Endothelial cell of umbilical vein (primary cell): ENCODE results near the gene TTC3.

ENCODE experiments used
- EZH2 ChIP-seq: IDR thresholded peaks from 2 replicates; pipeline ENCODE4 v1.6.1; 2012; ENCODE audit warnings: borderline replicate concordance, low read depth, mild to moderate bottlenecking, moderate library complexity, low read length, inconsistent platforms; ENCODE audit not compliant: severe bottlenecking
- FOS ChIP-seq: IDR thresholded peaks from 2 replicates; pipeline ENCODE4 v1.6.1; 2011; ENCODE audit warnings: mild to moderate bottlenecking, low read length, moderate library complexity, borderline replicate concordance; ENCODE audit not compliant: insufficient read depth
- GATA2 ChIP-seq: IDR thresholded peaks from 2 replicates; pipeline ENCODE4 v1.7.0; 2011; ENCODE audit warnings: low read depth, mild to moderate bottlenecking, moderate library complexity, mixed read lengths, low read length; ENCODE audit not compliant: insufficient read length, insufficient read depth
- JUN ChIP-seq: IDR thresholded peaks from 2 replicates; pipeline ENCODE4 v1.6.1; 2011; ENCODE audit warnings: borderline replicate concordance, low read depth; ENCODE audit not compliant: insufficient read length, insufficient read depth
- MAX ChIP-seq: IDR thresholded peaks from 2 replicates; pipeline ENCODE4 v1.6.1; 2011; ENCODE audit not compliant: insufficient read depth, insufficient read length
- MYC ChIP-seq: IDR thresholded peaks from one replicate; pipeline ENCODE4 v1.6.1; 2011; ENCODE audit warnings: mild to moderate bottlenecking, low read depth, low read length
- POLR2A ChIP-seq: IDR thresholded peaks from 2 replicates; pipeline ENCODE4 v1.6.1; 2012; ENCODE audit warnings: low read depth, mild to moderate bottlenecking, control low read depth, low read length
- POLR2AphosphoS5 ChIP-seq: IDR thresholded peaks from 2 replicates; pipeline ENCODE4 v1.6.1; 2012; ENCODE audit warnings: low read depth, mild to moderate bottlenecking, control low read depth, low read length, moderate library complexity; ENCODE audit not compliant: insufficient read depth
- TF ChIP-seq, protein P1 (sequence below), 2 donors: IDR thresholded peaks; 1 replicate in 1 of 2; 2 replicates in 1 of 2; pipeline ENCODE4 v1.5.1; 2011; ENCODE audit warnings: low read length in 2 of 2, mild to moderate bottlenecking in 2 of 2, moderate library complexity in 2 of 2, control low read depth in 1 of 2, inconsistent platforms in 1 of 2, low read depth in 1 of 2; ENCODE audit not compliant: insufficient read depth in 1 of 2; ENCODE audit errors: extremely low read depth in 1 of 2

DNA sequence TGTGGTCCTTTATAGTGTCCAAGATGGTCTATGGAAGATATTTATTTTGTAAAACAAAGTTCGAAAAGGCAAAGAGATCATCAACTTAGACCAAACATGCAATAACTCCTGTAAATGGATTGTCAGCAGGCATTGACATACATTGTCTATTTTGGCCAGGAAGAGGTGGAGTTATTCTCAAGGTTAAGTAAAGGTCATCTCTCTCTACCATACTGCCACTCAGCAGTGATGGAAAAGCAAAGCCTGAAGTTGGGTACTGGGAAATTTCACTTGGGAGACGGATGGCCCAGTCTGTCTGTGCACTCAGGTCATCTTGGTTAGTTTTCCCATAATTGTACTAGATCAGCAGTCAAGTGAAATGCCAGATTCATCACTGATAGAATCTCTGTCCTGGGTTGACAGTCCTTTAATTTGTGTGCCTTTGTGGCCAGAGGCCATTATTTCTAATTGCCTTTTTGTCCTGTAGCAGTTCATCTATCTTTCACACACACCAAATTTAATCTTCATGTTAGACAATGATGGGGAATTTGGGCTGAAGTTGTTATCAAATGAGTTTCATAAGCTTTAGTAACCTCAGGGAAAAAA, 17.7 kb upstream of the TTC3 start:
- TF ChIP-seq POLR2AphosphoS5 (no peak), FOS (no peak), POLR2A (no peak), JUN (no peak), GATA2 (no peak), EZH2 (no peak), MAX (no peak), MYC (no peak)
- TF ChIP-seq, protein P1, sequence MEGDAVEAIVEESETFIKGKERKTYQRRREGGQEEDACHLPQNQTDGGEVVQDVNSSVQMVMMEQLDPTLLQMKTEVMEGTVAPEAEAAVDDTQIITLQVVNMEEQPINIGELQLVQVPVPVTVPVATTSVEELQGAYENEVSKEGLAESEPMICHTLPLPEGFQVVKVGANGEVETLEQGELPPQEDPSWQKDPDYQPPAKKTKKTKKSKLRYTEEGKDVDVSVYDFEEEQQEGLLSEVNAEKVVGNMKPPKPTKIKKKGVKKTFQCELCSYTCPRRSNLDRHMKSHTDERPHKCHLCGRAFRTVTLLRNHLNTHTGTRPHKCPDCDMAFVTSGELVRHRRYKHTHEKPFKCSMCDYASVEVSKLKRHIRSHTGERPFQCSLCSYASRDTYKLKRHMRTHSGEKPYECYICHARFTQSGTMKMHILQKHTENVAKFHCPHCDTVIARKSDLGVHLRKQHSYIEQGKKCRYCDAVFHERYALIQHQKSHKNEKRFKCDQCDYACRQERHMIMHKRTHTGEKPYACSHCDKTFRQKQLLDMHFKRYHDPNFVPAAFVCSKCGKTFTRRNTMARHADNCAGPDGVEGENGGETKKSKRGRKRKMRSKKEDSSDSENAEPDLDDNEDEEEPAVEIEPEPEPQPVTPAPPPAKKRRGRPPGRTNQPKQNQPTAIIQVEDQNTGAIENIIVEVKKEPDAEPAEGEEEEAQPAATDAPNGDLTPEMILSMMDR (IDR thresholded peaks at IDR 0.05; ENCODE audit: extremely low read depth in 1 of 2, insufficient read depth in 1 of 2, low read depth in 1 of 2, low read length in 2 of 2), result no peak
